Right hindlimb (tissue), 1 donor: ENCODE measurements around the gene FBXO27.
A peak's percentile ranks its signal among the peaks of the same experiment; 100 is the strongest.

Experiments
- DNase-seq: peaks from one replicate; pipeline ENCODE4 v3.0.0-alpha.2; 2018

Gene FBXO27

GRCh38 chr19:38985262-38985661, 47.1 kb downstream of the FBXO27 start:
- no peak for DNase-seq

- no peak for DNase-seq
These were observed 51.6 kb downstream of the FBXO27 start for GRCh38 chr19:38980583-38981374.

- no peak for DNase-seq
These were observed 52.5 kb downstream of the FBXO27 start for GRCh38 chr19:38979812-38980211.

GRCh38 chr19:38978326-38978689, 54.0 kb downstream of the FBXO27 start:
- no peak for DNase-seq

GRCh38 chr19:38977445-38978325, 54.7 kb downstream of the FBXO27 start:
- DNase-seq = no peak

- DNase-seq = no peak
These were observed 56.5 kb downstream of the FBXO27 start for GRCh38 chr19:38975861-38976271.

- DNase-seq = peak; percentile 89
These were observed 57.0 kb downstream of the FBXO27 start, which contains the start of gene FBXO17 for GRCh38 chr19:38975214-38975860. Gene FBXO17 (minus strand): TSS chr19:38975742. CDS start chr19:38950319, 25,423 bp downstream.

GRCh38 chr19:38974624-38975213, 57.6 kb downstream of the FBXO27 start:
- DNase-seq = peak; percentile 44
